RWPE1 (cell line): ENCODE results near the gene PAIP2.

ENCODE experiments used
- CTCF ChIA-PET: fragments of 350-600 bp; sonication (Branson Sonifier 250); formaldehyde crosslinking; extraction: SDS; loops from one replicate; lab custom pipeline; 2021; lab: Yijun Ruan, JAX
- POLR2A ChIA-PET: fragments of 400-600 bp; formaldehyde crosslinking; extraction: SDS; loops from one replicate; lab custom pipeline; 2020; ENCODE audit warnings: antibody characterized with exemption; ENCODE audit not compliant: low non-redundant PET; lab: Yijun Ruan, JAX
- DNase-seq: peaks from one replicate; pipeline ENCODE4 v3.0.0; 2012; ENCODE audit warnings: low spot score
- H3K27ac ChIP-seq: fragments of 450-650 bp; 2 replicates; pipeline ENCODE4 v1.5.1; 2017
- TF ChIP-seq, protein P1 (sequence below): fragments of 450-650 bp; conservative IDR thresholded peaks from 2 replicates; pipeline ENCODE4 v1.5.1; 2017; ENCODE audit warnings: low read depth, mild to moderate bottlenecking

Gene PAIP2

DNA sequence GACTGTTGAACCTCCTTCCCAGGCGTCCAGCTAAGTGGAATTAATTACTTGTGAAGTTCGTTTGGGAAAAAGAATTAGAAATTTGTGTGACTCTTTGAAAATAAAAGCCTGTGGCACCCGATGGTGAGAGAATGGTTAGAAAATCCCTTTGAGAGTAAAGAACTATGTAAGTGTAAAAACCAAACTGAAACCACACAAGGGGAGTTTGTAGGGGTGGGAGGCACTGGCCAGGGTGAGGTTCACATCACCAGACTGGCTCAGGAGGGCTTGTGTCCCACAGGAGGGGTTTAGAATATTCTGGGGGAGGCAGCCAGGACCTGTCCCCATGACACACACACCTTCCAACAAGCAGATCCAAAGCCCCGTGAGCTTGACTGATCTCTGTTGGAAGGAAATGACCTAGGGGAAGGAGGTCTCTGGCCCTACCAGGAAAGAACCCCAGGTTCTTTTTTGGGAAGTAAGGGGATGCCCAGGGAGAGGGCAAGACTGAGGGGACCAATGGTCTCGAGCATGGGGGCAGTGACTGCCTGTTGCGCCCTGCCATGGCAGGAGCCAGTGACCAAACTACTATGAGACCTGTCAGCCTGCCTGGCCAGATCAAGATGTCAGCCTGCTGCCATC lies 58.0 kb downstream of the PAIP2 start:
- POLR2A ChIA-PET: no interaction called here
- CTCF ChIA-PET: no interaction called here
- DNase-seq: no peak
- H3K27ac ChIP-seq: no peak overlapping the region
- TF ChIP-seq, protein P1, sequence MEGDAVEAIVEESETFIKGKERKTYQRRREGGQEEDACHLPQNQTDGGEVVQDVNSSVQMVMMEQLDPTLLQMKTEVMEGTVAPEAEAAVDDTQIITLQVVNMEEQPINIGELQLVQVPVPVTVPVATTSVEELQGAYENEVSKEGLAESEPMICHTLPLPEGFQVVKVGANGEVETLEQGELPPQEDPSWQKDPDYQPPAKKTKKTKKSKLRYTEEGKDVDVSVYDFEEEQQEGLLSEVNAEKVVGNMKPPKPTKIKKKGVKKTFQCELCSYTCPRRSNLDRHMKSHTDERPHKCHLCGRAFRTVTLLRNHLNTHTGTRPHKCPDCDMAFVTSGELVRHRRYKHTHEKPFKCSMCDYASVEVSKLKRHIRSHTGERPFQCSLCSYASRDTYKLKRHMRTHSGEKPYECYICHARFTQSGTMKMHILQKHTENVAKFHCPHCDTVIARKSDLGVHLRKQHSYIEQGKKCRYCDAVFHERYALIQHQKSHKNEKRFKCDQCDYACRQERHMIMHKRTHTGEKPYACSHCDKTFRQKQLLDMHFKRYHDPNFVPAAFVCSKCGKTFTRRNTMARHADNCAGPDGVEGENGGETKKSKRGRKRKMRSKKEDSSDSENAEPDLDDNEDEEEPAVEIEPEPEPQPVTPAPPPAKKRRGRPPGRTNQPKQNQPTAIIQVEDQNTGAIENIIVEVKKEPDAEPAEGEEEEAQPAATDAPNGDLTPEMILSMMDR: no peak

DNA sequence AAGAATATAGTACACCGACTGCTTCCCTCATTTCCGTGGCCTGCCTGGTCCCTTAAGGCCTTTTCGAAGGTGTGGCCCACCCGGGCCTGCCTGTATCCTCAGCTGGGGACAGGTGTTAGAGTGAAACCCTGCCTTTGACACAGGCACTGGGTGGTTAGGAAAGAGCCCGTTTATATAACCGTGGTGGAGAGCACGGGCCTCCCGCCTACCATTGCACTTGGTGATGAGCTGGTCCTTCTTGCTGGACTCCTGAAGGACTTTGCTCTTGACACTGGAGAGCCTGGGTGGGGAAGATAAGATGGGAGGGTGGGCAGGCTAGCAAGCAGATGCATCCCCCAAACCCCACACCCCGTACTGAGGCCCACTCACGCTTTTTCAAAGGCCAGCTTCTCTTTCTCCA lies 59.9 kb downstream of the PAIP2 start:
- POLR2A ChIA-PET: interaction anchor here (0.7 to 0.8 kb wide), 2 partner anchors 33 to 579 kb away, joined by 3 read pairs; no protein-coding TSS in a partner anchor
- TF ChIP-seq, protein P1: no peak

DNA sequence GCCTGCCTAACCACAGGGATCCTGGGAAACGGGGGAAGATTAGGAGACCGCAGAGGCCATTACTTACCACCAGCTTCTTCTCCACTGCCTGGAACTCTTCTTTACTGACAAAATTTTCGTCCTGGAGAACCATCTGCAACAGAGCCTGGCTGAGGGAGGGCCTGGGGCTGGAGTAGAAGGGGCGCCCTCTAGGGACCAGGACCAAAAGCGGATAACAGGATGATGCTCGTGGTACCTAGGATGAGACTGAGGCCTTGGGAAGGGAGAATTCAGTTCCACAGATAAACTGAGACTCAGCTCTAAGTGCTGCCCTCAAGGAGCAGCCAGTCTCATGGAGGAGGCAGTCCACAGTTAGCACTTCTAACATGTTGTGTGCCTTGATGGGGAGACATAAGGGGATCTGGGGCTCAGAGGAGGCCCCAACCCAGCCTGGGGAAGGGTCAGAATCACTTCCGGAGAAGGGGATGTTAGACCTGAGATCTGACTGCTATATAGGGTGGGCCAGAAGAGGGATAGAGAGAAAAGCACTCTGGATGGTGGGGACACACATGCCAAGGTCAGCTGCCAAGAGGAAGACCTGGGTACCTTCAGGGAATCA lies 61.0 kb downstream of the PAIP2 start:
- ChIA-PET POLR2A (interaction anchor here (1.6 kb wide), 1 partner anchor 13 kb away, joined by 6 read pairs; no protein-coding TSS in a partner anchor), CTCF (interaction anchor here (1.0 kb wide), 1 partner anchor 97 kb away, joined by 3 read pairs; no protein-coding TSS in a partner anchor)
- DNase-seq: no peak
- peak overlapping the region; percentile 95 for H3K27ac ChIP-seq
- TF ChIP-seq, protein P1: no peak; the same call in 1 of the 2 replicates

More for the DNA sequence above, 59.9 kb downstream of the PAIP2 start:
- no peak for DNase-seq
- peak overlapping the region; percentile 95; the same call in 1 of the 2 replicates for H3K27ac ChIP-seq
- CTCF ChIA-PET: interaction anchor here (1.0 kb wide), 1 partner anchor 72 kb away, joined by 3 read pairs; no protein-coding TSS in a partner anchor

DNA sequence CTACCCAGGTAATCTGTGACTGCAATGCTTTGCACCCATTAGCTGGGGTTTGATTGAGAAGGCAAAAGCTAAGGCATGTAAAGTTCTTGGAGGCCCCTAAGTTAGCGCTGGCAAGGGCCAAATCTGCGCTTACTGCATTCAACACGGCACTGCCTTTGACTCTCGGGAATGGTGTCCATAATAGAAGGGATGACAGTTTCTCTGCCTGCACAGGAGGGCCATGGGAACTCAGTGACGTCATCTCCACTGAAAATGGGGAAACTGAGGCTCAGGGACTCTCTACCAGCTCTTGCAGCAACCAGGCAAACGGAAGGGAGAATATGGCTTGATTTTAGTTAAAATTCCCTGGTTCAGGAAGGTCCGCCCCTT lies 61.7 kb downstream of the PAIP2 start:
- TF ChIP-seq, protein P1: no peak
- H3K27ac ChIP-seq: peak overlapping the region; percentile 95
- CTCF ChIA-PET: interaction anchor here (1.0 kb wide), 1 partner anchor 98 kb away, joined by 3 read pairs; no protein-coding TSS in a partner anchor
- POLR2A ChIA-PET: interaction anchor here (1.1 to 1.6 kb wide), 2 partner anchors 12 to 42 kb away, joined by 3 to 6 read pairs; no protein-coding TSS in a partner anchor
- no peak for DNase-seq

DNA sequence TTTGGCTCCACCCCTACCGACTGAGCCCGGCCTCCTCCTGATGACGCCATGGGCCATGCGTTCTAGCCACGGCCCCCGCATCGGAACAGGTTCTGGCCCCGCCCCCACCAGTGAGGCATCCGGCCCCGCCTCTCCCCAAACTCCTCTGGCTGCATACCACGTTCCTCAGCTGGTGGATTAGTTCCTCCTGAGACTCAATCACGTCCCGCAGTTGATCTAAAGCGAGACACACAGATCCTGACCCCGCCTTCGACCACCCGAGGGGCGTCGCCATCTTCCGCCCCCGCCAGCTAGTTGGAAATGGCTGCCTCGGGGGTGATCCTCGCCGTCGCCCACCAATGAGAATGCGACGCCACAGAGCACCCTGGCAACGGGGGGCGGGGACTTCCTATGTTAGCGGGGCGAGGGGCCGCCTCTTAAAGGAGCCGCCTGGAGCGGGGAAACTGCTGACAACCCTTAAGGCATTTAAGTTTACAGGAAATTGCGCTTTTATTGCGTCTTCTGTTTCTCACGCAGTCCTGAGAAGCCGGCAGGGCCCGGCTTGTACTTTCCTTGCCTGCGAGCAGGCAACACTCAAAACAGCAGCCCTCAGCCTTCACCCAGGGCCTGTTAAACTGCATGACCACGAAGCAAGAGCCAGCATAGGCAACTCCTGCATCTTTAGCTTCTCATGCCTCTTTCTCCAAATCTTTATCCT lies 62.3 kb downstream of the PAIP2 start, which contains the start of gene SPATA24:
Gene SPATA24, minus strand, starts transcription at position 303 of the 697 bp plus-strand sequence. Its CDS starts 29 bp downstream, at position 274.
- POLR2A ChIA-PET: interaction anchor here (0.6 to 1.6 kb wide), 3 partner anchors 12 to 123 kb away, joined by 3 to 6 read pairs (median 6); no protein-coding TSS in a partner anchor
- CTCF ChIA-PET: interaction anchor here (0.7 kb wide), 1 partner anchor 19 kb away, joined by 3 read pairs; no protein-coding TSS in a partner anchor
- DNase-seq: peak; percentile 99
- TF ChIP-seq, protein P1: no peak
- peak within 1 kb of the TSS; percentile 95 for H3K27ac ChIP-seq

DNA sequence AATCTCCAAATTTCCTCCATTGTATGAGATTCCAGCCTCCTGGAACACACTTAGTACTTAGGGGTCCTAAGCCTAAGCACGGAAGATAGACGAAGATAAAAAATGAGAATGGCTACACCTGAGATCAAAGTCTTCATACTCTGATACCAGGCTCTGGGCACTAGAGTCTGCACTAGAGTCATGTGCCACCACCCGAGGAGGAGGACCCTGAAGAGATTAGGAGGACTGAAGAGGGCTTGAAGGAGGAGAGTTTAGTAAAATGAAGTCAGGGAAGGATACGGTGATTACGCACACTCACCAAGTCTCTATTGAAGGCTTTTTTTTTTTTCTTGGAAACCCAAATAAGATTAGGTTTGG lies 62.8 kb downstream of the PAIP2 start:
- TF ChIP-seq, protein P1: no peak
- ChIA-PET POLR2A (interaction anchor here (0.6 to 1.6 kb wide), 2 partner anchors 11 to 124 kb away, joined by 6 read pairs; no protein-coding TSS in a partner anchor), CTCF (interaction anchor here (0.7 kb wide), 1 partner anchor 18 kb away, joined by 3 read pairs; no protein-coding TSS in a partner anchor)
- no peak for DNase-seq
- peak overlapping the region; percentile 95 for H3K27ac ChIP-seq
